Esophagus (tissue), 2 donors: Measurements from ENCODE around the gene PNPO. TPM values are rescaled to one million over a fixed set of nuclear protein-coding genes. Genes with fewer than 3 reads are reported as not detected.

Experiments
- polyA plus RNA-seq, 2 donors: library from polyadenylated mRNA; stranded (reverse); fragments of 200-250 nt; gene quantifications; one replicate each; pipeline ENCODE4 v1.2.3, GENCODE V29; 2013
- donor health status: healthy with polysubstance abuse.
- donor health status: Bipolar disorder and iron deficiency.

The PNPO gene
- polyA plus RNA-seq, 2 donors = 9.5 to 9.6 TPM

Other genes with a start within 250 kb of the PNPO start
- gene TBKBP1, start 247.4 kb upstream of the PNPO start, polyA plus RNA-seq = 10 to 100 TPM in 1 of 2 donors, 1 to 10 TPM in 1; 9.2 to 17.1 TPM
- gene TBX21, start 208.3 kb upstream of the PNPO start, polyA plus RNA-seq = under 1 TPM; 0.18 to 0.24 TPM
- 1 to 10 TPM; 1.9 to 3.7 TPM for gene OSBPL7, start 119.8 kb upstream of the PNPO start, polyA plus RNA-seq
- gene MRPL10, start 110.0 kb upstream of the PNPO start, polyA plus RNA-seq = 10 to 100 TPM; 17.5 to 30.4 TPM
- under 1 TPM; 0.25 to 0.53 TPM for gene LRRC46, start 109.9 kb upstream of the PNPO start, polyA plus RNA-seq
- gene SCRN2, start 100.3 kb upstream of the PNPO start, polyA plus RNA-seq = 10 to 100 TPM; 28.6 to 34.7 TPM
- 1 to 10 TPM; 3.8 to 6.1 TPM for gene SP6, start 90.4 kb upstream of the PNPO start, polyA plus RNA-seq
- 10 to 100 TPM in 1 of 2 donors, 1 to 10 TPM in 1; 5.4 to 10.7 TPM for gene SP2, start 45.3 kb upstream of the PNPO start, polyA plus RNA-seq
- gene PRR15L, start 16.3 kb downstream of the PNPO start, polyA plus RNA-seq = 10 to 100 TPM in 1 of 2 donors, 1 to 10 TPM in 1; 8.8 to 15.2 TPM
- gene CDK5RAP3, start 29.5 kb downstream of the PNPO start, polyA plus RNA-seq = 100 to 1,000 TPM; 103 to 217 TPM
- 10 to 100 TPM in 1 of 2 donors, 1 to 10 TPM in 1; 8.4 to 12.9 TPM for gene COPZ2, start 96.2 kb downstream of the PNPO start, polyA plus RNA-seq
- gene NFE2L1, start 106.8 kb downstream of the PNPO start, polyA plus RNA-seq = 10 to 100 TPM; 39.4 to 45.7 TPM
- gene CBX1, start 159.9 kb downstream of the PNPO start, polyA plus RNA-seq = 10 to 100 TPM; 16.4 to 29.9 TPM
- gene SNX11, start 166.2 kb downstream of the PNPO start, polyA plus RNA-seq = 10 to 100 TPM; 11.5 to 17.0 TPM